OCI-LY3 (cell line): ENCODE measurements around the gene GOLPH3.

Experiments used
- EZH2phosphoT487 ChIP-seq: fragments of 200-600 bp; shearing (Covaris generic); IDR thresholded peaks from 2 replicates; pipeline ENCODE4 v1.6.1; 2018; ENCODE audit warnings: antibody characterized with exemption, mixed run types, low read depth
- TF ChIP-seq, protein P1 (sequence below): fragments of 200-600, 300-600 bp; sonication (generic); IDR thresholded peaks from 2 replicates; pipeline ENCODE4 v1.5.1; 2014; ENCODE audit warnings: antibody characterized with exemption, low read length, low read depth

DNA sequence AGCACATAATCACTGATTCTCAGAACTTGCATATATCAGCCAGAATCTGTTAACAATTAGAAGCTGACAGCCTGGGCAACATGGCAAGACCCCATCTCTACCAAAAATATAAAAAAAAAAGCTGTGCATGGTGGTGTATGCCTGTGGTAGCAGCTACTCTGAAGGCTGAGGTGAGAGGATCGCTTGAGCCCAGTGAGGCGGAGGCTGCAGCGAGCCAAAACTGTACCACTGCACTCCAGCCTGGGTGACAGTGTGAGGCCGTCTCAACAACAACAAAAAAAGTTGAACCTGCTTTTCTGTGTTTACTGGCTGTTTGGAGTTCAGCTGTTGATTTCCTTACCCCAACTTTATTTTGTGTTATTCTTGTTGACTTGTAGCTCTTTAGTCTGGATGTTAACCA, 66.8 kb downstream of the GOLPH3 start:
- TF ChIP-seq, protein P1, sequence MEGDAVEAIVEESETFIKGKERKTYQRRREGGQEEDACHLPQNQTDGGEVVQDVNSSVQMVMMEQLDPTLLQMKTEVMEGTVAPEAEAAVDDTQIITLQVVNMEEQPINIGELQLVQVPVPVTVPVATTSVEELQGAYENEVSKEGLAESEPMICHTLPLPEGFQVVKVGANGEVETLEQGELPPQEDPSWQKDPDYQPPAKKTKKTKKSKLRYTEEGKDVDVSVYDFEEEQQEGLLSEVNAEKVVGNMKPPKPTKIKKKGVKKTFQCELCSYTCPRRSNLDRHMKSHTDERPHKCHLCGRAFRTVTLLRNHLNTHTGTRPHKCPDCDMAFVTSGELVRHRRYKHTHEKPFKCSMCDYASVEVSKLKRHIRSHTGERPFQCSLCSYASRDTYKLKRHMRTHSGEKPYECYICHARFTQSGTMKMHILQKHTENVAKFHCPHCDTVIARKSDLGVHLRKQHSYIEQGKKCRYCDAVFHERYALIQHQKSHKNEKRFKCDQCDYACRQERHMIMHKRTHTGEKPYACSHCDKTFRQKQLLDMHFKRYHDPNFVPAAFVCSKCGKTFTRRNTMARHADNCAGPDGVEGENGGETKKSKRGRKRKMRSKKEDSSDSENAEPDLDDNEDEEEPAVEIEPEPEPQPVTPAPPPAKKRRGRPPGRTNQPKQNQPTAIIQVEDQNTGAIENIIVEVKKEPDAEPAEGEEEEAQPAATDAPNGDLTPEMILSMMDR, result no peak
- TF ChIP-seq EZH2phosphoT487, result no peak
